AG08395 (cell line): Measurements from ENCODE around the gene ANKS6.

Experiments
- DNase-seq: peaks from one replicate; pipeline ENCODE4 v3.0.0; 2012; ENCODE audit warnings: mixed read lengths, low spot score

The ANKS6 gene

GRCh38 chr9:98815391-98815951 is 19.1 kb upstream of the ANKS6 start:
- no peak for DNase-seq

GRCh38 chr9:98811051-98811650 is 14.8 kb upstream of the ANKS6 start:
- peak; percentile 90 for DNase-seq

- no peak for DNase-seq
These were observed 13.9 kb upstream of the ANKS6 start for GRCh38 chr9:98810102-98810842.

- no peak for DNase-seq
These were observed 13.2 kb upstream of the ANKS6 start for GRCh38 chr9:98809311-98810101.

GRCh38 chr9:98808875-98809274 is 12.5 kb upstream of the ANKS6 start:
- no peak for DNase-seq

GRCh38 chr9:98808411-98808815 is 12.1 kb upstream of the ANKS6 start:
- DNase-seq = no peak

GRCh38 chr9:98807814-98808195 is 11.4 kb upstream of the ANKS6 start:
- no peak for DNase-seq

- DNase-seq = no peak
These were observed 10.9 kb upstream of the ANKS6 start, which contains the start of gene GALNT12 for GRCh38 chr9:98807070-98807813. Gene GALNT12, plus strand, starts transcription at chr9:98807670. Its CDS starts 29 bp downstream, at chr9:98807699.

GRCh38 chr9:98806394-98807035 is 10.2 kb upstream of the ANKS6 start:
- no peak for DNase-seq

- DNase-seq = no peak
These were observed 9.3 kb upstream of the ANKS6 start for GRCh38 chr9:98805506-98806272.

GRCh38 chr9:98804083-98804482 is 7.7 kb upstream of the ANKS6 start:
- DNase-seq = no peak

GRCh38 chr9:98801969-98802371 is 5.6 kb upstream of the ANKS6 start:
- peak; percentile 39 for DNase-seq

GRCh38 chr9:98801561-98801960 is 5.2 kb upstream of the ANKS6 start:
- DNase-seq = no peak

- DNase-seq = no peak
These were observed 1.9 kb upstream of the ANKS6 start for GRCh38 chr9:98798254-98798653.

GRCh38 chr9:98797491-98797890 is 1.1 kb upstream of the ANKS6 start:
- DNase-seq = no peak

- peak; percentile 24 for DNase-seq
These were observed 388 bp downstream of the ANKS6 start for GRCh38 chr9:98795970-98796363.

- no peak for DNase-seq
These were observed 930 bp downstream of the ANKS6 start for GRCh38 chr9:98795295-98795955.

GRCh38 chr9:98794802-98795201 is 1.6 kb downstream of the ANKS6 start:
- no peak for DNase-seq

GRCh38 chr9:98793031-98793430 is 3.3 kb downstream of the ANKS6 start:
- DNase-seq = no peak
